Measurements from ENCODE around the gene RNF225.
"Not testable (repeated sequence)": the region's sequence is repeated elsewhere in the genome, so short reads cannot be mapped to it uniquely, and the experiment has no call there.

Gene RNF225

GRCh38 chr19:58362272-58362994, 33.0 kb upstream of the RNF225 start, which contains the start of gene ZNF497:
Gene ZNF497 (minus strand): TSS chr19:58362751. CDS start chr19:58357635, 5,116 bp downstream.
- peak; percentile 89 for DNase-seq

GRCh38 chr19:58364146-58364545, 31.3 kb upstream of the RNF225 start:
- DNase-seq: peak; percentile 72

GRCh38 chr19:58366585-58367430, 28.6 kb upstream of the RNF225 start:
- no peak for DNase-seq

DNA sequence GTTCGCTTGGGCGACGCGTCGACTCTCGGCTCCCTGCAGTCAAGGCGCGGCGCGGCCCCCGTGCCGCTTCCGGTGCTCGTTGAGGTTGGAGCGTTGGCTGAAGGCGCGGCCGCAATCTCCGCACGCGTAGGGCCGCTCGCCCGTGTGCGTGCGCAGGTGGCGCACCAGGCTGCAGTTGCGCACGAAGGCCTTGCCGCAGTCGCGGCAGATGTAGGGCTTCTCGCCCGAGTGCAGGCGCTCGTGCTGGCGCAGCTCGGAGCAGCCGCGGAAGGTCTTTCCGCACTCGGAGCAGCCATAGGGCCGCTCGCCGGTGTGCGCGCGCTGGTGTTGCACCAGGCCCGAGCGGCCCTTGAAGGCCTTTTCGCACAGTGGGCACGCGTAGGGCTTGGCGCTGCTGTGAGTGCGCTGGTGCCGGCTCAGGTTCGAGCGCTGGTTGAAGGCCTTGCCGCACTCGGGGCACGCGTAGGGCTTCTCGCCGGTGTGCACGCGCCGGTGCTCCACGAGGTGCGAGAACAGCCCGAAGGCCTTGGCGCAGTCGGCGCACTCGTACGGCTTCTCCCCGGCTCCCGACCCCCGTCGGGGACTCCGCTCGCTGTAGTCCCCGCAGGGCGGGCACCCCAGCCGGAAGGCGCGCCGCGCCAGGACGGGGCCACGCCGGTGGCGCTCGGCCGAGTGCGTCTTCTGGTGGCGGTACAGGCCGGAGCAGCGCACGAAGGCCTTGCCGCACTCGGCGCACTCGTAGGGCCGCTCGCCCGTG, 27.6 kb upstream of the RNF225 start:
- DNase-seq: no peak

DNA sequence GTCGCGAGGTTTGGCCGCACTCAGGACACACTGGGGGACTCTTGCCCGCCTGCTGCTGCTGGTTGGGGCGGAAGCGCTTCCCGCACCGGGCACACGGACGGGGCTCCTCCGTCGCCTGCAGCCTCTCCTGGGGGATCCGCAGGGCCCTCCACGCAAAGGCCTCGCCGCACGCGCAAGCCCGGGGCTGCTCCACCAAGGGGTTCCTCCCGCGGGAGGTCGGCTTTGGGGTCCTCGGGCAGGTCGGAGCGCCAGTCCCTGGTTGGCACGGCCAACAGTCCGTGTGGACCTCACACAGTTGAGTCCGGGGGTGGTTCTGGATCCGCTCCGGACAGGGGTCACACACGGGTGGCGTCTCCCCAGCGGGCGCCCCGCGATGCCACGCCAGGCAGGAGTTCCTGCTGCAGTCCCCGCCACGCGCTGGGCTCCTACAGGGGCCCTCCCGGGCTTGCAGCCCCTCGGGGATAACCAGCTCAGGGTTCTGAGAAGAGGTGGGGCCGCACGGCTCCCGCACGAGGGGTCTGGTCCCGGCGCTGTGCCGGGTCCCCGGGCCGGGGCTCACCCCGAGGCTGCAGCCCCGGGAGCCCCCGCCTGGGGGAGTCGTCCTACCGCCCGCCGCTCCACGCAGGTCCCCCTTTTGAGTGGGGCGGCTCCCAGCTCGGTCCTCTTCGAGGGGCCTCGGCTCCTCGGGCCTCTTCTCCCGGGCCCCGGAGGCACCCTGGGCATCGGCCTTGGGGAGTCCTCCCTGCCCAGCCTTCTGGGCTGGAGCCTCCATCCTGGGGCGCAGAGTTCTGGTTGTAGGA, 26.7 kb upstream of the RNF225 start:
- no peak for DNase-seq

DNA sequence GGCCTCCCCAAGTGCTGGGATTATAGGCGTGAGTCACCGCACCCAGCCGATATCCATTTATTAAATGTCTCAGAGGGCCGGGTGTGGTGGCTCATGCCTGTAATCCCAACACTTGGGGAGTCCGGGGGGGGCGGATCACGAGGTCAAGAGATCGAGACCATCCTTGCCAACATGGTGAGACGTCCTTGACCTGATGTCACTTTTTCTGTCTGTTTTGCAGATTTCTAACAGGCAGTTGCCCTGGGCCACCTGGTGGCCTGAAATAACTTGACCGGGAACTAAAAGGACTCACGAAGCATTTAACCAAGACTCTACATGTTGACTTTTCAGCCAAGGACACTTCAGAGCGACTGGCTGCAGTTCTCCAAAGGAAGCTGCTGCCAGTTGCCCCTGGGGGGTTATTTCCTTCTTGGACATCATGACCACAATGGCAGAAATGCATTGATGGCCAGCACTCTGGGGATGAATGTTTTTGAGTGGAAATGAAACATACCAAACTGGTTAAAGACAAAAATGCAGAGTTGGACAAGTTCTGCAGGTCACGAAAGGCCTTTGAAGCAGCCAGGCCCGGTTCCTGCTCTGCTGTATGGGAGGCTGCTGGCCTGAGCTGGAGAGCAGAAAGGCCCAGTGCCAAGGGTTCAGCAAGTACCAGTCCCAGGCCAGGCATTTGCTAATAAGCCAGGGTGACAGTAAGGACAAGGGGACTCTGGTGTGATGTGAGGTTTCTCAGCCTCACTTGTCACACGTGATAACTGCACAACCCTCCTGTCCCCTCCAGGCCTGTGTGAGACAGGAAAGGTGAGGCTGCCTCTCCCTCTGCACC, 22.9 kb upstream of the RNF225 start:
- DNase-seq: no peak

DNA sequence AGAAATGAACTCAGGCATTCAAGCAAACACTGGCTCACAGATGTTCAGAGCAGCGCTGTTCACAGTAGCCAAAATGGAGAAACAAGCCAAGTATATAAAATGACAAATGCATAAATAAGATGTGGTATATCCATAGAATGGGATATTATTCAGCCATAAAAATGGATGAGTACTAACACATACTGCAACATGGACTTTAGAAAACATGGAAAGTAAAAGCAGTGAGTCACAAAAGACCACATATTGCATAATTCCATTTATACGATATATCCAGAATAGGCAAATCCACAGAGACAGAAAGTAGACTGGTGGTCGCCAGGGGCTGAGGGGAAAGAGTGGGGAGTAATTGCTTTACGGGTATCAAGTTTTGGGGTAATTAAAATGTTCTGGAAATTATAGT, 21.3 kb upstream of the RNF225 start:
- DNase-seq: no peak

DNA sequence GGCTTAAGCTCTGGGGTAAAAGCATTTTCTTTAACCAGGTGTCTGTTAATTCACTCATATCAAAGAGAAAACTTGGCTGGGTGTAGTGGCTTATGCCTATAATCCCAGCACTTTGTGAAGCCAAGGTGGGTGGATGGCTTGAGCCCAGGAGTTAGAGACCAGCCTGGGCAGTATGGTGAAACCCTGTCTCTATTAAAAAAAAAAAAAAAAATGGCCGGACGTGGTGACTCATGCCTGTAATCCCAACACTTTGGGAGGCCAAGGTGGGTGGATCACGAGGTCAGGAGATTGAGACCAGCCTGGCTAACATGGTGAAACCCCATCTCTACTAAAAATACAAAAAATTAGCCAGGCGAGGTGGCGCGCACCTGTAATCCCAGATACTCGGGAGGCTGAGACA, 18.7 kb upstream of the RNF225 start:
- not testable (repeated sequence) for DNase-seq

DNA sequence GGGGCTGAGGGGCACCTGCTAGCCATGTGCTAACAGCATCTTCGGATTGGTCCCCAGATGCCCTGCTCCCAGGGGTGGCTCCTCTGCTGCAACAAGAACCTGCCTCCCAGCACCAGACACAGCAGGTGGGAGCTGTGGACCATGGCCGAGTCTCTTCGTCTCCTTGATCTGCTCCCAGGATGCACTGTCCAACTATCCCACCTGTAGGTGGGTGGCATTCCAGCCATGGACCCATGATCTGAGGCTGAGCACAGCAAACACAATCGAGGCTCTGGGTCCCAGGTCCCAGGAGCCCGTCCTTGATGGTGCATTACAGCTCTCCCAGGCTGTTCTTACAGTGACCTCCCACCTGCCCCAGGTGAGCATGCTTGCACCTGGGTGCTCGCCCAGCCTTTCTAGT, 16.2 kb upstream of the RNF225 start:
- DNase-seq: no peak

GRCh38 chr19:58380037-58380661, 15.3 kb upstream of the RNF225 start:
- no peak for DNase-seq

- peak; percentile 99 for DNase-seq
These were observed 14.6 kb upstream of the RNF225 start, which contains the start of gene ZNF837 for GRCh38 chr19:58380662-58381459. Gene ZNF837 (minus strand): TSS chr19:58381030. CDS start chr19:58369332, 11,698 bp downstream.

DNA sequence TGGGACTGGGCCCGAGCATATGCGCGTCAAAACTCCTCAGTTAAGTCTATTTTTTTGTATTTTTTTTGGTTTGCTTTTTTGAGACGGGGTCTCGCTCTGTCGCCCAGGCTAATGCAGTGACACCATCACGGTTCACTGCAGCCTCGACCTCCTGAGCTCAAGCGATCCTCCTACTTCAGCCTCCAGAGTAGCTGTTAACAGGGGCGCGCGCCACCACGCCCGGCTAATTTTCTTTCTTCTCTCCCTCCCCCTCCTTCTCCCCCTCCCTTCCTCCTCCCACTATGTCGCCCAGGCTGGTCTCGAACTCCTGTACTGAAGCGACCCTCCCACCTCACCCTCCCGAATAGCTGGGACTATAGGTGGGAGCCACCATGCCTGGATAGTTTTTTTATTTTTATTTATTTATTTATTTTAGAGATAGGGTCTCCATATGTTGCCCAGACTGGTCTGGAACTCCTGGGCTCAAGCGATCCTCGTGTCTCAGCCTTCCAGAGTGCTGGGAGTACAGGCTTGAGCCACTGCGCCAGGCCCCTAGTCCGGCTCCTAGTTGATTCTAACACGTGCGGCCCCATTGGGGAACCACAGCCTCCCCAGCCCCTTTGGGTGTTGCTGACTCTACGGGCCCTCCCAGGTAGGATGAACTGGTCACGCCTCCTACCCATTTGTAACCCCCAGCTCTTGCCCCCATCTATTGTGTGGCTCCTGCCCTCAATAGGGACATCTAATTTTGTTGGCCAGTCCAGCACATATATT, 13.8 kb upstream of the RNF225 start:
- no peak for DNase-seq

GRCh38 chr19:58382997-58383603, 12.4 kb upstream of the RNF225 start:
- no peak for DNase-seq

GRCh38 chr19:58385313-58385890, 10.1 kb upstream of the RNF225 start:
- DNase-seq: no peak

DNA sequence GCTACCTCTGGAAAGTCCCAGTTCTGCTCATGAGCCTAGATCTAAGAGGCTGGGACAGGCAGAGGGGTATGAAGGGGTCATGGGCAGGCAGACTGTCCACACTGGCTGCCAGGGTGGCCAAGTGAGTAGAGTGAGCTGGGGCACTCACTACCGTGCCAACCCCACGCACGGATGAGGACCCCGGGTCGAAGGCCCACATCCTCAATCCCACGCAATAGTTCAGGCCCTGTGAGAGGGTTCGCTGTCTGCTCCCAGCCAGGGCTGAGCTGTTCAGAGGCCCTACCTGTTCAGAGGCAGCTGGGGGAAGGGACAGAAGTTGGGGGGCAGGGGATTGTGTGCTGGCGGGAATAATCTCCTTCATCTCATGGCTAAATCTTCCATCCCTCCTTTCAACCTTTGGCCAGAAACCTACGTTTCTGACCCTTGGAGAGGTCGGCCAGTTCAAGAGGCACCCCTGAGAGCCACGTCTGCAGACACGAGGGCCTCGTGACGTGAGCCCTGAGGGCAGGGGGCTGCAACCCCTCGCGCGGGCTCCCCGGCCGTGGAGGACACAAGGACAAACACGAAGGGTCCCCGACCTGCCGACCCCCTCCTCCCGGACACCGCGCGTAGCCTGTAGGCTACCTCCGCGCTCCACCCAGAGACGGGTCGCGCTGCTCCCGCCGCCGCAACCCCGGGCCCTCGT, 9.4 kb upstream of the RNF225 start:
- no peak for DNase-seq

DNA sequence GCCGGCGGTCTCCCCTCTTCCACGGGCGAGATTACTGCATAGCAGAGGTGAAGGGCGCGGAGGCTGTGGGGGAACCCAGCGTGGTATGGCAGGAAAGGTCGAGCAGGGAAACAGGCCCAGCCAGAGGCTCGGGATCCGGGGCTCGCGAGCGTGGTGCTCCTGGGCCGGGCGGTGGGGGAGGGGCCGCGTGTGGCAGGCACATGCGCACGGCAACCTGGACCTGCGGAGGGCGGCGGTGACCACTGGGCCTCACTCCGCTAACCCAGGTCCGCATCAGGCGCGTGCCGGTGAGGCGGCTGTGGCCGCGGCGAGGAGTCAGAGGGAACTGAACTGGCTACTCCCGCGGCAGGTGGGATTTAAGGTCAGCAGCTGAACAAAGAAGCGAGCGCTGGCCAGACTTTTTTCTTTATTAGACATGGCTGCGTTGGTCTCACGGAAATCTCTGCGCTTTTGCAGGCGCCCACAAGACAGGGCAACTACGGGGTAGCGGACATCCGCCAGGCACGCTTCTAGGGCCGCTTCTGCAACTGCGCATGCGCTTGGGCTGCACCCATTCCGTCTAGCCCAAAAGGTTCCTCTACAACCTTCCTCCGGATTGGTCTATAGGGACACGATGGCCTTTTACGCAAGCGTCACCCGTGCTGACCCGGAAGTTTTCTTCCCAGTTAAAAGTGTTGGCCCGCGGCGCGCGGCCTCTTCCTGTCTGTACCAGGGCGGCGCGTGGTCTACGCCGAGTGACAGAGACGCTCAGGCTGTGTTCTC, 8.7 kb upstream of the RNF225 start, which contains the start of gene RPS5:
TSS of gene RPS5 (plus strand) at position 694 of the 762 bp plus-strand sequence. CDS start 869 bp downstream, outside the sequence.
- DNase-seq: peak; percentile 97
